Measurements from ENCODE around the gene FAM3A. TPM values are rescaled to one million over a fixed set of nuclear protein-coding genes. Genes with fewer than 3 reads are reported as not detected.
A peak's percentile ranks its signal among the peaks of the same experiment; 100 is the strongest.

The FAM3A gene
- total and polyA plus RNA-seq, 9 of the 15 experiments (the other 6 are each of a cell fraction or from before 2014, with no cell fraction given): 0.75 to 70.6 (median 27.0) TPM

DNA sequence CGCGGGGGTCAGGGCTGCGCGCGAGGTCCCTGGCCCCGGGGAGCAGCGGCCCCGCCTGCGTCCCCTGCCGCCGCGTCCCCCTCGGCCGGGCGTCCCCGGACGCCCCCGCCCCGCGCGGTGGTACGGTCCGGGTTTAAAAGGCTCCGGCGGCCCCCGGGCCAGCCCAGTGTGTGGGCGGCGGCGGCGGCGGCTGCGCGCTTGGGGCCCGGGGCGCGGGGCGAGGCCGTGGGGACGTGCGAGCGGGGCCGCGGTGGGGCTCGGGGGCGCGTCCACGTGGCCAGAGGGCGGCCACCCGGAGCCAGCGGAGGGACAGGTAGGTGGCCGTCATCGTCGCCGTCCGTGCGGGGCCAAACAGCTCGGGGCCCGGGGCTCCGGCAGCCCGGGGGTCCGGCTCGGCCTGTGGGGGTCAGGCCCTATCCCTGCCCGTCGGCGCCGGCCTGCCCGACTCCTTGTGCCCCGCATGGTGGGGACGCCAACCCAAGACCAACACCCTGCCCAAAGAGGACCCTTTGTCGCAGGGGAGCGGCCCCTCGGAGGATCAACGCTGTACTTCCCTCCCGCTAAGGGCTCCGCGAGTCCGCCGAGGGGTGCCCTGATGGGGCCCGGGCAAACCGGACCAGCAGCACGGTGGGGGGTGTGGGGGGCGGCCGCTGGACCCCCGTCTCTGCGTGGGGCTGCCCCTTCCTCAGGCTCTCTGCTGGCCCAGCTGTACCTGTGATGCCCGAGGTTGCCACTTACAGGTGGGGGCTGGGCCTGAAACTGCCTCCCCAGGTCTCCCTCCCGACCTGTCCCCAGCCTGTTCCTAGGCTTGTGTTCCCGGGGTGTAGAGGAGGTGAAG is 57.7 kb downstream of the FAM3A start, which contains the start of gene PLXNA3 (continued):
- TF ChIP-seq ATF1 (CRISPR knock-in tag; IDR thresholded peaks at IDR 0.05) (no peak), ATF1 (tag; IDR thresholded peaks at IDR 0.05) (no peak), ZNF232 (CRISPR knock-in tag; IDR thresholded peaks at IDR 0.05) (no peak), NCOA4 (IDR thresholded peaks at IDR 0.05; ENCODE audit: partially characterized antibody) (no peak), DACH1 (IDR thresholded peaks at IDR 0.05; ENCODE audit: partially characterized antibody) (no peak), MBD2 (IDR thresholded peaks at IDR 0.05; ENCODE audit: borderline replicate concordance, low read depth) (no peak), MYC (IDR thresholded peaks at IDR 0.05; ENCODE audit: low read depth, low read length) (no peak), MYC (CRISPR knock-in tag; IDR thresholded peaks at IDR 0.05; ENCODE audit: borderline replicate concordance, low read depth) (no peak), CXXC5 (CRISPR knock-in tag; IDR thresholded peaks at IDR 0.05) (peak; percentile 77), HMGN3 (IDR thresholded peaks at IDR 0.05; ENCODE audit: borderline replicate concordance, extremely low read depth, insufficient read length, low read depth, low read length) (peak; percentile 41), ZNF143 (CRISPR knock-in tag; IDR thresholded peaks at IDR 0.05) (no peak)
- TF ChIP-seq, protein P1, sequence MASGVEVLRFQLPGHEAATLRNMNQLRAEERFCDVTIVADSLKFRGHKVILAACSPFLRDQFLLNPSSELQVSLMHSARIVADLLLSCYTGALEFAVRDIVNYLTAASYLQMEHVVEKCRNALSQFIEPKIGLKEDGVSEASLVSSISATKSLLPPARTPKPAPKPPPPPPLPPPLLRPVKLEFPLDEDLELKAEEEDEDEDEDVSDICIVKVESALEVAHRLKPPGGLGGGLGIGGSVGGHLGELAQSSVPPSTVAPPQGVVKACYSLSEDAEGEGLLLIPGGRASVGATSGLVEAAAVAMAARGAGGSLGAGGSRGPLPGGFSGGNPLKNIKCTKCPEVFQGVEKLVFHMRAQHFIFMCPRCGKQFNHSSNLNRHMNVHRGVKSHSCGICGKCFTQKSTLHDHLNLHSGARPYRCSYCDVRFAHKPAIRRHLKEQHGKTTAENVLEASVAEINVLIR (CRISPR knock-in tag; IDR thresholded peaks at IDR 0.05): no peak
- TF ChIP-seq, protein P2, sequence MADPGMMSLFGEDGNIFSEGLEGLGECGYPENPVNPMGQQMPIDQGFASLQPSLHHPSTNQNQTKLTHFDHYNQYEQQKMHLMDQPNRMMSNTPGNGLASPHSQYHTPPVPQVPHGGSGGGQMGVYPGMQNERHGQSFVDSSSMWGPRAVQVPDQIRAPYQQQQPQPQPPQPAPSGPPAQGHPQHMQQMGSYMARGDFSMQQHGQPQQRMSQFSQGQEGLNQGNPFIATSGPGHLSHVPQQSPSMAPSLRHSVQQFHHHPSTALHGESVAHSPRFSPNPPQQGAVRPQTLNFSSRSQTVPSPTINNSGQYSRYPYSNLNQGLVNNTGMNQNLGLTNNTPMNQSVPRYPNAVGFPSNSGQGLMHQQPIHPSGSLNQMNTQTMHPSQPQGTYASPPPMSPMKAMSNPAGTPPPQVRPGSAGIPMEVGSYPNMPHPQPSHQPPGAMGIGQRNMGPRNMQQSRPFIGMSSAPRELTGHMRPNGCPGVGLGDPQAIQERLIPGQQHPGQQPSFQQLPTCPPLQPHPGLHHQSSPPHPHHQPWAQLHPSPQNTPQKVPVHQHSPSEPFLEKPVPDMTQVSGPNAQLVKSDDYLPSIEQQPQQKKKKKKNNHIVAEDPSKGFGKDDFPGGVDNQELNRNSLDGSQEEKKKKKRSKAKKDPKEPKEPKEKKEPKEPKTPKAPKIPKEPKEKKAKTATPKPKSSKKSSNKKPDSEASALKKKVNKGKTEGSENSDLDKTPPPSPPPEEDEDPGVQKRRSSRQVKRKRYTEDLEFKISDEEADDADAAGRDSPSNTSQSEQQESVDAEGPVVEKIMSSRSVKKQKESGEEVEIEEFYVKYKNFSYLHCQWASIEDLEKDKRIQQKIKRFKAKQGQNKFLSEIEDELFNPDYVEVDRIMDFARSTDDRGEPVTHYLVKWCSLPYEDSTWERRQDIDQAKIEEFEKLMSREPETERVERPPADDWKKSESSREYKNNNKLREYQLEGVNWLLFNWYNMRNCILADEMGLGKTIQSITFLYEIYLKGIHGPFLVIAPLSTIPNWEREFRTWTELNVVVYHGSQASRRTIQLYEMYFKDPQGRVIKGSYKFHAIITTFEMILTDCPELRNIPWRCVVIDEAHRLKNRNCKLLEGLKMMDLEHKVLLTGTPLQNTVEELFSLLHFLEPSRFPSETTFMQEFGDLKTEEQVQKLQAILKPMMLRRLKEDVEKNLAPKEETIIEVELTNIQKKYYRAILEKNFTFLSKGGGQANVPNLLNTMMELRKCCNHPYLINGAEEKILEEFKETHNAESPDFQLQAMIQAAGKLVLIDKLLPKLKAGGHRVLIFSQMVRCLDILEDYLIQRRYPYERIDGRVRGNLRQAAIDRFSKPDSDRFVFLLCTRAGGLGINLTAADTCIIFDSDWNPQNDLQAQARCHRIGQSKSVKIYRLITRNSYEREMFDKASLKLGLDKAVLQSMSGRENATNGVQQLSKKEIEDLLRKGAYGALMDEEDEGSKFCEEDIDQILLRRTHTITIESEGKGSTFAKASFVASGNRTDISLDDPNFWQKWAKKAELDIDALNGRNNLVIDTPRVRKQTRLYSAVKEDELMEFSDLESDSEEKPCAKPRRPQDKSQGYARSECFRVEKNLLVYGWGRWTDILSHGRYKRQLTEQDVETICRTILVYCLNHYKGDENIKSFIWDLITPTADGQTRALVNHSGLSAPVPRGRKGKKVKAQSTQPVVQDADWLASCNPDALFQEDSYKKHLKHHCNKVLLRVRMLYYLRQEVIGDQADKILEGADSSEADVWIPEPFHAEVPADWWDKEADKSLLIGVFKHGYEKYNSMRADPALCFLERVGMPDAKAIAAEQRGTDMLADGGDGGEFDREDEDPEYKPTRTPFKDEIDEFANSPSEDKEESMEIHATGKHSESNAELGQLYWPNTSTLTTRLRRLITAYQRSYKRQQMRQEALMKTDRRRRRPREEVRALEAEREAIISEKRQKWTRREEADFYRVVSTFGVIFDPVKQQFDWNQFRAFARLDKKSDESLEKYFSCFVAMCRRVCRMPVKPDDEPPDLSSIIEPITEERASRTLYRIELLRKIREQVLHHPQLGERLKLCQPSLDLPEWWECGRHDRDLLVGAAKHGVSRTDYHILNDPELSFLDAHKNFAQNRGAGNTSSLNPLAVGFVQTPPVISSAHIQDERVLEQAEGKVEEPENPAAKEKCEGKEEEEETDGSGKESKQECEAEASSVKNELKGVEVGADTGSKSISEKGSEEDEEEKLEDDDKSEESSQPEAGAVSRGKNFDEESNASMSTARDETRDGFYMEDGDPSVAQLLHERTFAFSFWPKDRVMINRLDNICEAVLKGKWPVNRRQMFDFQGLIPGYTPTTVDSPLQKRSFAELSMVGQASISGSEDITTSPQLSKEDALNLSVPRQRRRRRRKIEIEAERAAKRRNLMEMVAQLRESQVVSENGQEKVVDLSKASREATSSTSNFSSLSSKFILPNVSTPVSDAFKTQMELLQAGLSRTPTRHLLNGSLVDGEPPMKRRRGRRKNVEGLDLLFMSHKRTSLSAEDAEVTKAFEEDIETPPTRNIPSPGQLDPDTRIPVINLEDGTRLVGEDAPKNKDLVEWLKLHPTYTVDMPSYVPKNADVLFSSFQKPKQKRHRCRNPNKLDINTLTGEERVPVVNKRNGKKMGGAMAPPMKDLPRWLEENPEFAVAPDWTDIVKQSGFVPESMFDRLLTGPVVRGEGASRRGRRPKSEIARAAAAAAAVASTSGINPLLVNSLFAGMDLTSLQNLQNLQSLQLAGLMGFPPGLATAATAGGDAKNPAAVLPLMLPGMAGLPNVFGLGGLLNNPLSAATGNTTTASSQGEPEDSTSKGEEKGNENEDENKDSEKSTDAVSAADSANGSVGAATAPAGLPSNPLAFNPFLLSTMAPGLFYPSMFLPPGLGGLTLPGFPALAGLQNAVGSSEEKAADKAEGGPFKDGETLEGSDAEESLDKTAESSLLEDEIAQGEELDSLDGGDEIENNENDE (IDR thresholded peaks at IDR 0.05; ENCODE audit: low read depth, low read length): no peak
- TF ChIP-seq, protein P3, sequence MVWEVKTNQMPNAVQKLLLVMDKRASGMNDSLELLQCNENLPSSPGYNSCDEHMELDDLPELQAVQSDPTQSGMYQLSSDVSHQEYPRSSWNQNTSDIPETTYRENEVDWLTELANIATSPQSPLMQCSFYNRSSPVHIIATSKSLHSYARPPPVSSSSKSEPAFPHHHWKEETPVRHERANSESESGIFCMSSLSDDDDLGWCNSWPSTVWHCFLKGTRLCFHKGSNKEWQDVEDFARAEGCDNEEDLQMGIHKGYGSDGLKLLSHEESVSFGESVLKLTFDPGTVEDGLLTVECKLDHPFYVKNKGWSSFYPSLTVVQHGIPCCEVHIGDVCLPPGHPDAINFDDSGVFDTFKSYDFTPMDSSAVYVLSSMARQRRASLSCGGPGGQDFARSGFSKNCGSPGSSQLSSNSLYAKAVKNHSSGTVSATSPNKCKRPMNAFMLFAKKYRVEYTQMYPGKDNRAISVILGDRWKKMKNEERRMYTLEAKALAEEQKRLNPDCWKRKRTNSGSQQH (CRISPR knock-in tag; IDR thresholded peaks at IDR 0.05): no peak
